NAMALWA (cell line): ENCODE measurements around the gene MRPS5.
"Not testable (repeated sequence)": the region's sequence is repeated elsewhere in the genome, so short reads cannot be mapped to it uniquely, and the experiment has no call there.

Experiments used
- DNase-seq: peaks from one replicate; pipeline ENCODE4 v3.0.0-alpha.2; 2015; ENCODE audit warnings: low spot score

Gene MRPS5

DNA sequence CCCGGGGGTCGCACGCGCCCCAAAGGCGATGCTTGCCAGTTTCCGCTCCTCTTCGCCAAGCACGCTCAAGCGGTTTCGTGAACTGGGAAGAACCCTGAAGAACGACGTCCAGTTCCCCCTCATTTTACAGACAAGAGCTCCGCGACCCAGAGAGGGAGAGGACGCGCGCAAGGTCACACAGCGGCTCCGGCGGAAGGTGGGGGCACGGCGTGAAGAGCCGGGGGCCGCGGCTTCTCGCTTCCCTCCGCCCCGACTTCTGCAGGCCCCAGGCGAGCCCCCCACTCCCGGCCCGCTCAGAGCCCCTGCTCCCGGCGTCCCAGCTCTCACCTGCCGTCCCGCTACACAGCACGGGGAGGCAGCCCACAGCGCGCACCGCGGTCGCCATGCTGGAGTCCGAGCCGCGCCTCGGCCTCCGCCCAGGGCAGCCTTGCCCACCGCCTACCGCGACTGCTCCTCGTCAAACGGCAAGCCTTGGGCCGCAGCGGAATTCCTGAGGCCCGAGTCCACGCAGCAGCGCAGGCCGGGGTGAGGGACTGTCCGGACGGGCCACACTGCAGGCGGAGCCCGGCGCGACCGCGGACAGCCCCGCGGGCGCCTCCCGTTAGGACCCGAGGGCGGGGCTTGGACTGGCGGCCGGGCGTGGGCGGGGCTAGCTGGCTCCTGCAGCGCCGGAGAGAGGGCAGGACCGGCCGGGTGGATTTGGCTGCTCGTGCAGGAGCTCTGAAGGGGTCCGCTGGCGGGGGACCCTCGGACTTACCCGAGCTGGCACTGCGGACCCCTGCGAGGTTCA, at the start of gene MRPS5:
TSS of gene MRPS5 (minus strand) at position 402 of the 790 bp plus-strand sequence. CDS start at position 385, 17 bp downstream.
- DNase-seq: peak; percentile 81

- no peak for DNase-seq
Observed at GRCh38 chr2:95166065-95166763, 44.6 kb upstream of the MRPS5 start.

- peak; percentile 98 for DNase-seq
Observed at GRCh38 chr2:95165371-95166064, 43.9 kb upstream of the MRPS5 start, which contains the start of gene ZNF2. Gene ZNF2, plus strand, starts transcription at chr2:95165809. Its CDS starts 10,418 bp downstream, at chr2:95176227.

DNA sequence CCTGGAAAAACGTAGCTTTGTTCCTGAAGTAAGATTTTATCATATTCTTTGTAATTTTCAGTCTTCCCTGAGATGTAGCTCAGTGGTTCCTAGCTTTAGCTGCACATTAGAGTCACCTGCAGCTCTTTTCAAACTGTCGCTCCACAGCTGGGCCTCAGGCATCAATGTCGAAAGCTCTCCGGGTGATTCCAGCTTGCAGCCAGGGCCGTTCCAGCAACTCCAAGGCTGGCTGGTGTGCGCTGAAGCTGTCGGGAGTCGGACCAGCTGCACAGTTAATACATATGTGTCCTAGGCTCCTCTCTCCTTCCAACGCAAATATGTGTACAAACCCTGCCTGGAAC, 43.4 kb upstream of the MRPS5 start:
- no peak for DNase-seq

- DNase-seq: peak; percentile 70
Observed at GRCh38 chr2:95159690-95160449, 38.3 kb upstream of the MRPS5 start, which contains the start of gene ZNF514. Gene ZNF514, minus strand, starts transcription at chr2:95159848. Its CDS starts 6,595 bp downstream, at chr2:95153253.

GRCh38 chr2:95158891-95159619, 37.4 kb upstream of the MRPS5 start:
- DNase-seq: peak; percentile 7

GRCh38 chr2:95158441-95158840, 36.8 kb upstream of the MRPS5 start:
- DNase-seq: no peak

DNA sequence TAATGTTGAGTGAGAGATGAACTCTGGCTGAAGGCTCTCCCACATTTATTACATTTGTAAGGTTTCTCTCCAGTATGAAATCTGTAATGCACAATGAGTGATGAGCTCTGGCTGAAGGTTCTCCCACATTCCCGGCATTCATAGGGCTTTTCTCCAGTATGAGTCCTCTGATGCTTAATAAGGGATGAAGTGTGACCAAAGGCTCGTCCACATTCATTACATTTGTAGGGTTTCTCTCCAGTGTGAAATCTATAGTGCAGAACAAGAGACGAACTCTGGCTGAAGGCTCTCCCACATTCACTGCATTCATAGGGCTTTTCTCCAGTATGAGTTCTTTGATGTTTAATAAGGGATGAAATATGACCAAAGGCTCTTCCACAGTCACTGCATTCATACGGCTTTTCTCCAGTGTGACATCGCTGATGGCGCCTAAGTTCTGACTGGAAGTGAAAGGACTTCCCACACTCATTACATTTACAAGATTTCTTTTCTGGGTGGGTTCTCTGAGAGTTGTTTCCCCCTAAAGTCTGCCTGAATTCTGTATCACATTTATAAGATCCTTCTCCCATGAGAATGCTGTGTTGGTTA, 27.9 kb upstream of the MRPS5 start:
- no peak for DNase-seq

- no peak for DNase-seq
Observed at GRCh38 chr2:95143838-95144237, 22.2 kb upstream of the MRPS5 start.

- no peak for DNase-seq
Observed at GRCh38 chr2:95138702-95139101, 17.1 kb upstream of the MRPS5 start.

GRCh38 chr2:95122197-95122551, 566 bp upstream of the MRPS5 start:
- no peak for DNase-seq

DNA sequence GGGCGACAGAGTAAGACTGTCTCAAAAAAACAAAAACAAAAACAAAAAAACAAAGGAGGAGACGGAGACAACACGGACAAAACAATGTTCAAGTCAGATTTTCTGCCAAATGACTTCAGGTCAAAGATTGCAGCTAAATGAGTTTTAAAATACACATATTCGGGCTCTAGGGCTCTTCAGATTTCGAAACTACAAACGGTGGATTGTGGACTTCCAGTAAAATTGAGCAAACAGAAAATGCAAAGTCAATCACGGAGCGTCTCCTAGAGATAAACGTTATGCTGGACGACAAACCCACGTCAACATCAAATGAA, 558 bp downstream of the MRPS5 start:
- peak; percentile 58 for DNase-seq

- peak; percentile 74 for DNase-seq
Observed at GRCh38 chr2:95115418-95115817, 6.2 kb downstream of the MRPS5 start.

DNA sequence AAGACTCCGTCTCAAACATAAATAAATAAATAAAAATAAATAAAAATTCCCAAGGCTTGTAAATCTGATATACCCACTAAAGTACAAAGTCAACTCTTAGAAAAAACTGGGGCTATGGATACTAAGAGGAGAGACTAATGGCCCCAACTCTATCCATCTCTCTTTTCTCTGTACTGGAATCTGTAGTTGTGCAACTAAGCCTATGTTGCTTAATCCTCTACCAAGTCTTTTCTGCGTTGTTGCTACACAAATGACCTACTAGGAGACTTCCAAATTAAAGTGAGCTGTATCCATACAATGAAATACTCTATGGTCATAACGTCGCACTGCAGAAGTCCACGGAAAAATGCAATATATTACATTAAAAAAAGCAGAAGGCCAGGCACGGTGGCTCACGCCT, 8.1 kb downstream of the MRPS5 start:
- DNase-seq: no peak

GRCh38 chr2:95110395-95110794, 11.2 kb downstream of the MRPS5 start:
- DNase-seq: no peak

DNA sequence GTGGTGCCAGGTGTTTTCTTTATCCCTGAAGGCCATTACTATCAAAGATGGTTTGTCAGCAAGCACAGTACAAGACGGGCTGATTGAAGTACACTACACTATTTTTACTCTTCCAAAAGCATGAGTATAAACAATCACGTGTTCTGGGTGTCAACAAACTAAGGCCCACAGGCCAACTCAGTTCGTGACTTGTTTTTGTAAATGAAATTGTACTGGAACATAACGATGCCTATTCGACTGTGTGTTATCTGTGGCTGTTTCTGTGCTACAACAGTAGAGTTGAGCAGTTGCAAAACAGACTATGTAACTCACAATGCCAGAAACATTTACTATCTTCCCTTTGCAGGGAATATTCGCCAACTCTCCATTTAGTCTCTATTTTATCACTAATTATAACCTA, 12.3 kb downstream of the MRPS5 start:
- no peak for DNase-seq

DNA sequence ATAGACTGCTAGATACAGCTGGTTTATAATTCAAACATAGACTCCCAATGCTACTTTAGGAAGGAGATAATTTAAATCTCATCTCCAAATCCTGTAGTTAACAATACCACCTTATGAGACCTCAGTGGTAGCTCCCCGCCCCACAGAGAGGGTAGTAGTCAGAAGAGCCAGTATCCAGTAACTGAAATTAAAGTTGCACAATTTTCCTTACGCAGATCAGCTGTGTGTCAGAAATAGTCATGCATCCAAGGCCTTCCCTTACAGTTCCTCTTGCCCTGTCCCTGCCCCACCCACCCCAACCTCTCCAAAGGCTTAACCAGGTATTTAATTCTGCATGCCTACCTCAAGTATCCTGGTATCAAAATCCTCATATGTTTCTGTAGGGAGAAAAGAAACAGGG, 15.5 kb downstream of the MRPS5 start:
- no peak for DNase-seq

DNA sequence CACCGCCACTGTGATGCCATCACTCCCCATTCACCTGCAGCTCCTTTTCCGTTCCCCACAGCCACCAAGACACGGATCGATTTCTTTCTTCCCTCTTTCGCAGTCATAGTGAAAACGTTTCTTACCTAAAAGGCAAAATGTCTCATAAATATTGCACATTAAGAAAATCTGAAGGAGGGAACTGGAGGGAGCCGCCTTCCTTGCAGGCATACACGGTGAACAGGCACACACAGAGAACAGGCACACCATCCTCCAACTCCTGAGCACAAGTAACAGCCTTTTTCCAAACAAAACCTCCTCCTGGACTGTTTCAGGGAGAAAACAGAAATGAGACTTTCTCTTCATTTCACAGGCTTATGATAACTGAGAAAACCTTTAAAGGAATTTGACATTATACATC, 17.0 kb downstream of the MRPS5 start:
- no peak for DNase-seq

- DNase-seq: no peak
Observed at GRCh38 chr2:95099910-95100309, 21.7 kb downstream of the MRPS5 start.

DNA sequence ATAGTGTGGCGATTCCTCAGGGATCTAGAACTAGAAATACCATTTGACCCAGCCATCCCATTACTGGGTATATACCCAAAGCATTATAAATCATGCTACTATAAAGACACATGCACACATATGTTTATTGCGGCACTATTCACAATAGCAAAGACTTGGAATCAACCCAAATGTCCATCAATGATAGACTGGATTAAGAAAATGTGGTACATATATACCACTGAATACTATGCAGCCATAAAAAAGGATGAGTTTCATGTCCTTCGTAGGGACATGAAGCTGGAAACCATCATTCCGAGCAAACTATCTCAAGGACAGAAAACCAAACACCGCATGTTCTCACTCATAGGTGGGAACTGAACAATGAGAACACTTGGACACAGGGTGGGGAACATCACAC, 23.3 kb downstream of the MRPS5 start:
- not testable (repeated sequence) for DNase-seq

GRCh38 chr2:95091885-95092555, 29.6 kb downstream of the MRPS5 start:
- DNase-seq: no peak
